Liver (tissue), 9 donors: ENCODE data around the gene GNA14. TPM values are rescaled to one million over a fixed set of nuclear protein-coding genes. Genes with fewer than 3 reads are reported as not detected.
A peak's percentile ranks its signal among the peaks of the same experiment; 100 is the strongest.

ENCODE experiments used
- DNase-seq: peaks from one replicate; pipeline ENCODE4 v3.0.0-alpha.2; 2017; ENCODE audit warnings: low spot score
- H3K27ac ChIP-seq, 2 donors: one replicate each; pipeline ENCODE4 v1.7.0; 2013; ENCODE audit warnings: inconsistent platforms in 2 of 2, low read length in 2 of 2, control low read depth in 1 of 2, low read depth in 1 of 2, mild to moderate bottlenecking in 1 of 2
- H3K27me3 ChIP-seq, 4 donors: one replicate each; pipeline versions ENCODE4 v1.6.1 to v1.7.0; 2013; ENCODE audit warnings: low read length in 3 of 4, inconsistent platforms in 1 of 4, mild to moderate bottlenecking in 1 of 4, moderate library complexity in 1 of 4; ENCODE audit not compliant: control insufficient read depth in 4 of 4, insufficient read depth in 4 of 4
- H3K36me3 ChIP-seq, 4 donors: one replicate each; pipeline versions ENCODE4 v1.6.1 to v1.7.0; 2013; ENCODE audit warnings: low read length in 3 of 4, mild to moderate bottlenecking in 3 of 4, low read depth in 1 of 4, moderate library complexity in 1 of 4; ENCODE audit not compliant: control insufficient read depth in 4 of 4, insufficient read depth in 3 of 4
- H3K4me1 ChIP-seq, 4 donors: one replicate each; pipeline versions ENCODE4 v1.6.1 to v1.7.0; 2013; ENCODE audit warnings: low read length in 3 of 4, mild to moderate bottlenecking in 3 of 4, moderate library complexity in 1 of 4; ENCODE audit not compliant: control insufficient read depth in 4 of 4, insufficient read depth in 4 of 4
- H3K4me3 ChIP-seq, 3 donors: one replicate each; pipeline versions ENCODE4 v1.6.1 to v1.7.0; 2013; ENCODE audit warnings: low read length in 3 of 3, control low read depth in 1 of 3, low read depth in 1 of 3, mild to moderate bottlenecking in 1 of 3
- H3K9ac ChIP-seq, 2 donors: one replicate each; pipeline ENCODE4 v1.7.0; 2013; ENCODE audit warnings: low read length in 2 of 2, mild to moderate bottlenecking in 2 of 2, moderate library complexity in 2 of 2, control low read depth in 1 of 2, low read depth in 1 of 2
- H3K9me3 ChIP-seq, 4 donors: one replicate each; pipeline versions ENCODE4 v1.6.1 to v1.7.0; 2013; ENCODE audit warnings: low read length in 3 of 4; ENCODE audit not compliant: control insufficient read depth in 4 of 4
- ATF3 ChIP-seq: IDR thresholded peaks from 2 replicates; pipeline ENCODE4 v1.6.1; 2016; ENCODE audit warnings: antibody characterized with exemption
- CTCF ChIP-seq: fragments of 150-350 bp; IDR thresholded peaks from 2 replicates; pipeline ENCODE4 v1.5.1; 2017; ENCODE audit warnings: improper control_type of control experiment, low read depth, low read length; ENCODE audit not compliant: missing input control
- EGR1 ChIP-seq, 2 donors: IDR thresholded peaks; 2 replicates each; pipeline ENCODE4 v1.6.1; 2016 to 2018; ENCODE audit warnings: antibody characterized with exemption in 2 of 2, low read depth in 2 of 2
- FOXA1 ChIP-seq: IDR thresholded peaks from 2 replicates; pipeline ENCODE4 v1.6.1; 2016; ENCODE audit warnings: antibody characterized with exemption
- FOXA2 ChIP-seq: IDR thresholded peaks from 2 replicates; pipeline ENCODE4 v1.6.1; 2016; ENCODE audit warnings: antibody characterized with exemption
- GABPA ChIP-seq, 2 donors: IDR thresholded peaks in 1 of 2; conservative IDR thresholded peaks in 1 of 2; 2 replicates each; pipeline ENCODE4 v1.6.1; 2016; ENCODE audit warnings: antibody characterized with exemption in 2 of 2, mild to moderate bottlenecking in 1 of 2, moderate library complexity in 1 of 2
- HNF4A ChIP-seq, 2 donors: conservative IDR thresholded peaks; 2 replicates each; pipeline ENCODE4 v1.6.1; 2016; ENCODE audit warnings: antibody characterized with exemption in 2 of 2, mild to moderate bottlenecking in 2 of 2
- JUND ChIP-seq, 2 donors: IDR thresholded peaks; 2 replicates each; pipeline ENCODE4 v1.6.1; 2016; ENCODE audit warnings: antibody characterized with exemption in 2 of 2
- MAX ChIP-seq: IDR thresholded peaks from 2 replicates; pipeline ENCODE4 v1.6.1; 2016; ENCODE audit warnings: antibody characterized with exemption
- NR2F2 ChIP-seq: IDR thresholded peaks from 2 replicates; pipeline ENCODE4 v1.6.1; 2016; ENCODE audit warnings: antibody characterized with exemption
- RAD21 ChIP-seq, 2 donors: IDR thresholded peaks; 2 replicates each; pipeline ENCODE4 v1.6.1; 2016; ENCODE audit warnings: antibody characterized with exemption in 2 of 2, mild to moderate bottlenecking in 2 of 2
- REST ChIP-seq: IDR thresholded peaks from 2 replicates; pipeline ENCODE4 v1.6.1; 2016; ENCODE audit warnings: antibody characterized with exemption, mild to moderate bottlenecking
- RXRA ChIP-seq, 2 donors: IDR thresholded peaks; 2 replicates each; pipeline ENCODE4 v1.6.1; 2017 to 2018; ENCODE audit warnings: antibody characterized with exemption in 2 of 2, mild to moderate bottlenecking in 1 of 2
- SP1 ChIP-seq: IDR thresholded peaks from 2 replicates; pipeline ENCODE4 v1.6.1; 2018; ENCODE audit warnings: antibody characterized with exemption, mild to moderate bottlenecking
- TAF1 ChIP-seq: conservative IDR thresholded peaks from 2 replicates; pipeline ENCODE4 v1.6.1; 2016; ENCODE audit warnings: antibody characterized with exemption, mild to moderate bottlenecking
- YY1 ChIP-seq: IDR thresholded peaks from 2 replicates; pipeline ENCODE4 v1.6.1; 2016; ENCODE audit warnings: antibody characterized with exemption, mild to moderate bottlenecking
- ZBTB33 ChIP-seq: IDR thresholded peaks from 2 replicates; pipeline ENCODE4 v1.6.1; 2016; ENCODE audit warnings: antibody characterized with exemption
- WGBS: extraction: QIAGEN DNeasy Blood & Tissue Kit; methylation state at CpG from one replicate; pipeline ENCODE4 v1.1.7; 2013; 5-methylcytosine and 5-hydroxymethylcytosine counted together
- polyA plus RNA-seq, 2 donors: library from polyadenylated mRNA; stranded (reverse) in 1 of 2; unstranded in 1 of 2; fragments of 200-250 nt in 1 of 2; fragments of >200 nt in 1 of 2; fragmentation: Nextera tagmentation in 1 of 2; extraction: Ambion mirVana in 1 of 2; gene quantifications; one replicate each; pipeline versions ENCODE4 v1.2.1 to v1.2.3, GENCODE V29; 2013 to 2015
- total RNA-seq, 2 donors: library from RNA; depleted of rRNA; stranded (reverse); fragments of >200 nt; gene quantifications; one replicate each; pipeline ENCODE4 v1.2.3, GENCODE V29; 2014
- donor health status: healthy.
- donor health status: healthy.
- donor health status: healthy.
- donor health status: healthy.
- donor health status: healthy.

GNA14 gene
- total and polyA plus RNA-seq, 4 donors, result 1.1 to 5.4 (median 2.9) TPM

GRCh38 chr9:77647267-77648233, 572 bp downstream of the GNA14 start:
- Histone ChIP-seq H3K4me3 (peak overlapping the region; percentile 61 to 82 (median 63)), H3K27me3 (no peaks in the 10 kb centered on the region), H3K36me3 (no peaks in the 10 kb centered on the region), H3K27ac (peak overlapping the region; percentile 55 to 67), H3K9ac (peak overlapping the region in 1 of 2 donors; percentile 66), H3K4me1 (peaks cover 3 to 19% (median 15%) of the 10 kb centered on the region in 4 donors), H3K9me3 (no peaks in the 10 kb centered on the region)
- DNase-seq, result no peak
- 32% methylated on average over 83 of the region's 83 CpGs for WGBS
- TF ChIP-seq ZBTB33, result no peak
- TF ChIP-seq GABPA (IDR thresholded peaks at IDR 0.05 in 1 of 2, conservative IDR thresholded peaks at IDR 0.05 in 1 of 2), result no peak
- TF ChIP-seq NR2F2, result no peak

- H3K9ac ChIP-seq, result no peak overlapping the region
- WGBS, result 95% methylated on average over 5 of the region's 5 CpGs
- no peaks in the 10 kb centered on the region for H3K36me3 ChIP-seq
- H3K27ac ChIP-seq, result no peak overlapping the region
- peaks cover 2 to 10% (median 6%) of the 10 kb centered on the region in 4 donors for H3K4me1 ChIP-seq
- H3K9me3 ChIP-seq, result no peaks in the 10 kb centered on the region
- H3K4me3 ChIP-seq, result no peak overlapping the region
- no peak for DNase-seq
- no peak for TF ChIP-seq FOXA1
- TF ChIP-seq FOXA2, result no peak
- no peak for TF ChIP-seq CTCF
- no peak for TF ChIP-seq REST
- TF ChIP-seq YY1, result no peak
- TF ChIP-seq ATF3, result no peak
- no peak for TF ChIP-seq HNF4A (conservative IDR thresholded peaks at IDR 0.05)
- no peak for TF ChIP-seq NR2F2
- TF ChIP-seq MAX, result no peak
- no peak for TF ChIP-seq RAD21 (IDR thresholded peaks at IDR 0.05)
- TF ChIP-seq EGR1 (IDR thresholded peaks at IDR 0.05; ENCODE audit: low read depth in 2 of 2), result no peak
- no peak for TF ChIP-seq JUND (IDR thresholded peaks at IDR 0.05)
- TF ChIP-seq SP1, result no peak
- no peak for TF ChIP-seq TAF1
- no peak for TF ChIP-seq RXRA (IDR thresholded peaks at IDR 0.05)
- no peak for TF ChIP-seq GABPA (IDR thresholded peaks at IDR 0.05 in 1 of 2, conservative IDR thresholded peaks at IDR 0.05 in 1 of 2)
- TF ChIP-seq ZBTB33, result no peak
- H3K27me3 ChIP-seq, result no peaks in the 10 kb centered on the region
Measured at GRCh38 chr9:77643871-77644270, 4.3 kb downstream of the GNA14 start.
